A549 (cell line): ENCODE data around the gene CLCN4. TPM values are rescaled to one million over a fixed set of nuclear protein-coding genes. Genes with fewer than 3 reads are reported as not detected.

Experiments
- ATAC-seq, 2 experiments: fragments of 200-7000 bp in 1 of 2; fragments of >200 bp in 1 of 2; cut with Nextera tagmentation in 1 of 2; cut with Tn5 transposase in 1 of 2; 3 replicates each; pipeline versions ENCODE4 v1.8.0 to v1.9.1; 2018 to 2020; ENCODE audit warnings: mild to moderate bottlenecking in 1 of 2, moderate library complexity in 1 of 2
- CTCF ChIA-PET: fragments of 300-600 bp; sonication (Branson Sonifier 250); formaldehyde crosslinking; extraction: SDS; loops from one replicate; lab custom pipeline; 2021; ENCODE audit warnings: antibody characterized with exemption, inconsistent platforms; lab: Yijun Ruan, JAX
- POLR2A ChIA-PET: fragments of 350-600 bp; formaldehyde crosslinking; extraction: SDS; loops from one replicate; lab custom pipeline; 2021; ENCODE audit warnings: antibody characterized with exemption, inconsistent platforms; lab: Yijun Ruan, JAX
- DNase-seq, 2 experiments: peaks; one replicate each; pipeline versions ENCODE4 v3.0.0 to v3.0.0-alpha.2; 2011 to 2016; ENCODE audit warnings: low read depth in 1 of 2, low spot score in 1 of 2
- FAIRE-seq: peaks from 2 replicates; lab custom pipeline; 2011; peaks lifted over from hg19 to GRCh38; lab: Jason Lieb, UNC
- H3K27ac ChIP-seq, 2 experiments: fragments of >200 bp; sonication (Bioruptor Twin); formaldehyde crosslinking; 3 replicates each; pipeline ENCODE4 v1.5.1; 2016 to 2017
- H3K4me1 ChIP-seq: fragments of >200 bp; sonication (Bioruptor Twin); formaldehyde crosslinking; 3 replicates; pipeline ENCODE4 v1.6.1; 2016
- H3K4me2 ChIP-seq: fragments of >200 bp; sonication (Bioruptor Twin); formaldehyde crosslinking; 3 replicates; pipeline ENCODE4 v1.6.1; 2016
- H3K4me3 ChIP-seq: fragments of >200 bp; sonication (Bioruptor Twin); formaldehyde crosslinking; 3 replicates; pipeline ENCODE4 v1.5.1; 2016
- H3K9me3 ChIP-seq: fragments of >200 bp; sonication (Bioruptor Twin); formaldehyde crosslinking; 3 replicates; pipeline ENCODE4 v1.6.1; 2016
- CBX8 ChIP-seq: fragments of 200-600 bp; sonication (generic); IDR thresholded peaks from 2 replicates; pipeline ENCODE4 v1.6.1; 2016
- FOSL2 ChIP-seq, 2 experiments: fragments of 450-650 bp in 1 of 2; fragments of >200 bp in 1 of 2; sonication (Bioruptor Twin) in 1 of 2; formaldehyde crosslinking; IDR thresholded peaks; 2 replicates each; pipeline versions ENCODE4 v1.5.0 to v1.6.1; 2016 to 2020; ENCODE audit warnings: mild to moderate bottlenecking in 1 of 2, moderate library complexity in 1 of 2
- HOXA7 ChIP-seq: fragments of 250-450 bp; sonication (Bioruptor Pico); IDR thresholded peaks from 2 replicates; pipeline ENCODE4 v1.5.0; 2020; ENCODE audit warnings: mild to moderate bottlenecking, moderate library complexity
- HOXB5 ChIP-seq: fragments of 250-450 bp; sonication (Bioruptor Pico); IDR thresholded peaks from 2 replicates; pipeline ENCODE4 v1.5.0; 2020; ENCODE audit warnings: mild to moderate bottlenecking, moderate library complexity
- JUN ChIP-seq, 2 experiments: fragments of >200 bp; sonication (Bioruptor Twin); formaldehyde crosslinking; IDR thresholded peaks; 2 replicates in 1 of 2; 3 replicates in 1 of 2; pipeline ENCODE4 v1.6.1; 2016 to 2017
- JUNB ChIP-seq: fragments of >200 bp; sonication (Bioruptor Twin); formaldehyde crosslinking; IDR thresholded peaks from 2 replicates; pipeline ENCODE4 v1.6.1; 2016
- KDM5A ChIP-seq: fragments of 200-600 bp; sonication (generic); IDR thresholded peaks from 2 replicates; pipeline ENCODE4 v1.6.1; 2016; ENCODE audit warnings: antibody characterized with exemption, mild to moderate bottlenecking
- MAZ ChIP-seq: fragments of 150-350 bp; IDR thresholded peaks from 2 replicates; pipeline ENCODE4 v1.6.1; 2014; ENCODE audit warnings: antibody characterized with exemption, low read depth, low read length, borderline replicate concordance
- NFE2L2 ChIP-seq: fragments of 150-350 bp; conservative IDR thresholded peaks from 2 replicates; pipeline ENCODE4 v1.6.1; 2014; ENCODE audit warnings: low read length
- PHF8 ChIP-seq: fragments of 200-600 bp; sonication (generic); IDR thresholded peaks from 2 replicates; pipeline ENCODE4 v1.6.1; 2016; ENCODE audit warnings: low read depth, mild to moderate bottlenecking, antibody characterized with exemption, moderate library complexity, borderline replicate concordance
- POLR2AphosphoS2 ChIP-seq: conservative IDR thresholded peaks from 2 replicates; pipeline ENCODE4 v1.6.1; 2012; ENCODE audit warnings: low read length, improper control_type of control experiment, inconsistent platforms
- RCOR1 ChIP-seq: fragments of 150-350 bp; IDR thresholded peaks from 2 replicates; pipeline ENCODE4 v1.6.1; 2014; ENCODE audit warnings: antibody characterized with exemption, low read length, low read depth
- SMC3 ChIP-seq: fragments of >200 bp; sonication (Bioruptor Twin); formaldehyde crosslinking; IDR thresholded peaks from 3 replicates; pipeline ENCODE4 v1.6.1; 2018; ENCODE audit warnings: inconsistent platforms
- TFCP2L1 ChIP-seq: fragments of 250-450 bp; sonication (Bioruptor Pico); IDR thresholded peaks from 2 replicates; pipeline ENCODE4 v1.5.0; 2021; ENCODE audit warnings: mild to moderate bottlenecking
- WGBS: methylation state at CpG from one replicate; pipeline ENCODE4 v1.1.6; 2017; ENCODE audit errors: missing lambda C conversion rate; 5-methylcytosine and 5-hydroxymethylcytosine counted together
- polyA plus RNA-seq, 4 experiments: library from polyadenylated mRNA; depleted of rRNA in 3 of 4; stranded (reverse); fragments of >200 nt; fragmentation: RNase III in 1 of 4; extraction: RNeasy Plus Mini Kit Qiagen cat#74134 plus additional on column Dnase treatment in 1 of 4; gene quantifications; 2 replicates in 3 of 4; 3 replicates in 1 of 4; pipeline ENCODE4 v1.2.3, GENCODE V29; 2011 to 2017
- TF ChIP-seq, protein P1 (sequence below): IDR thresholded peaks from 2 replicates; pipeline ENCODE4 v1.6.1; 2012
- TF ChIP-seq, protein P2 (sequence below): IDR thresholded peaks from 2 replicates; pipeline ENCODE4 v1.6.1; 2012; ENCODE audit warnings: low read depth, borderline replicate concordance
- TF ChIP-seq, protein P3 (sequence below): fragments of 250-450 bp; sonication (Bioruptor Pico); IDR thresholded peaks from 2 replicates; pipeline ENCODE4 v1.5.0; 2020; ENCODE audit warnings: low read depth, mild to moderate bottlenecking, moderate library complexity
- TF ChIP-seq, protein P4 (sequence below): fragments of >200 bp; sonication (Bioruptor Twin); formaldehyde crosslinking; IDR thresholded peaks from 3 replicates; pipeline ENCODE4 v1.6.1; 2016
- TF ChIP-seq, protein P5 (sequence below): fragments of >200 bp; sonication (Bioruptor Twin); formaldehyde crosslinking; IDR thresholded peaks from 2 replicates; pipeline ENCODE4 v1.6.1; 2016
- TF ChIP-seq, protein P6 (sequence below): fragments of 150-350 bp; IDR thresholded peaks from 2 replicates; pipeline ENCODE4 v1.6.1; 2014; ENCODE audit warnings: low read depth, mild to moderate bottlenecking, low read length
- TF ChIP-seq, protein P7 (sequence below): fragments of 250-450 bp; sonication (Bioruptor Pico); IDR thresholded peaks from 2 replicates; pipeline ENCODE4 v1.5.0; 2021; ENCODE audit warnings: mild to moderate bottlenecking, moderate library complexity, borderline replicate concordance

CLCN4 gene
- polyA plus RNA-seq, 2 of the 4 experiments (the other 2 are of a cell fraction): 2.8 to 4.7 TPM

DNA sequence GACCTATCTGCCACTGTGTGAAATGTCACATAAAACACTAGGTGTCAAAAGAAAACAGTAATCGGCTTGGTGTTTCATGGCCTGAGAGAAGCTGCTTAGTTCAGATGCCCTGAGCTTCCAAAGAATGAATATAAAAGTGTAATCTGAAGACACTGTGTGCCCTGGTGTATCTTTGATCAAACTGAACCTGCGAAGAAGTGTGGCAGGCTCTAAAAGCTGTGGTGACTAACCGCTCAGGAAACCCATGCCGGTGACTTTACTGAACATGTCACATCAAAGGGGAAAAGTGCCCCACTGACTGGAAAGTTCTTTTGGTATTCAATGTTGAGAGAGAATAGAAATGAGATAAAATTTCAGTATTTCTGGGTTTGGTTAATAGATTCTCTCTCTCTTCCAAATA is 89.1 kb downstream of the CLCN4 start:
- Histone ChIP-seq H3K4me1 (peaks cover 3% of the 10 kb centered on the region; the same call in 1 of the 3 replicates), H3K27ac (no peak overlapping the region), H3K4me3 (no peak overlapping the region), H3K9me3 (no peaks in the 10 kb centered on the region), H3K4me2 (no peak overlapping the region)
- POLR2A ChIA-PET: no interaction called here
- CTCF ChIA-PET: interaction anchor here (1.1 to 1.5 kb wide), 3 partner anchors 9 to 390 kb away, joined by 3 to 4 read pairs (median 3); no protein-coding TSS in a partner anchor
- TF ChIP-seq, protein P1, sequence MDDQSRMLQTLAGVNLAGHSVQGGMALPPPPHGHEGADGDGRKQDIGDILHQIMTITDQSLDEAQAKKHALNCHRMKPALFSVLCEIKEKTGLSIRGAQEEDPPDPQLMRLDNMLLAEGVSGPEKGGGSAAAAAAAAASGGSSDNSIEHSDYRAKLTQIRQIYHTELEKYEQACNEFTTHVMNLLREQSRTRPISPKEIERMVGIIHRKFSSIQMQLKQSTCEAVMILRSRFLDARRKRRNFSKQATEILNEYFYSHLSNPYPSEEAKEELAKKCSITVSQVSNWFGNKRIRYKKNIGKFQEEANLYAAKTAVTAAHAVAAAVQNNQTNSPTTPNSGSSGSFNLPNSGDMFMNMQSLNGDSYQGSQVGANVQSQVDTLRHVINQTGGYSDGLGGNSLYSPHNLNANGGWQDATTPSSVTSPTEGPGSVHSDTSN: no peak
- TF ChIP-seq POLR2AphosphoS2: no peak
- no peak for TF ChIP-seq NFE2L2
- TF ChIP-seq, protein P2, sequence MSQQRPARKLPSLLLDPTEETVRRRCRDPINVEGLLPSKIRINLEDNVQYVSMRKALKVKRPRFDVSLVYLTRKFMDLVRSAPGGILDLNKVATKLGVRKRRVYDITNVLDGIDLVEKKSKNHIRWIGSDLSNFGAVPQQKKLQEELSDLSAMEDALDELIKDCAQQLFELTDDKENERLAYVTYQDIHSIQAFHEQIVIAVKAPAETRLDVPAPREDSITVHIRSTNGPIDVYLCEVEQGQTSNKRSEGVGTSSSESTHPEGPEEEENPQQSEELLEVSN: no peak
- DNase-seq (no peak), FAIRE-seq (no peak), ATAC-seq (no peak)
- WGBS: 81% methylated on average over 4 of the region's 4 CpGs

DNA sequence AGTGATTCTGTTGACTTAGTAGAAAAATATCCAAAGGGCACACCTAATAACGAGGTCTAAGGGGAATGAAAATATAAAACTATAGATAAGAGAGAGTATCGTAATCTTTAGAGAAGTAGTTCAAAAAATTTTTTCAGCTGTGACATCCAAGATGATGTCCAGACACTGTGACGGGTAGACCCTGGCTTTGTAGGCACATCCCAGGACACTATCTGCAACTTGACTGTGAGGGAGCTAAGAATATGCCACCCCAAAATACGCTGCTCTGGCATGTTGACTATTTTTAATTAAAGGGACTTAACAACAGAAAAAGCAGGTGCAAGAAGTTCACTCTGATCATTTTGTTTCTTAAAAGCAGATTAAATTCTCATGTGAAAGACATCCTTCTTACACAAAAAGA is 89.5 kb downstream of the CLCN4 start:
- ATAC-seq: no peak
- no peak for TF ChIP-seq MAZ
- TF ChIP-seq, protein P3, sequence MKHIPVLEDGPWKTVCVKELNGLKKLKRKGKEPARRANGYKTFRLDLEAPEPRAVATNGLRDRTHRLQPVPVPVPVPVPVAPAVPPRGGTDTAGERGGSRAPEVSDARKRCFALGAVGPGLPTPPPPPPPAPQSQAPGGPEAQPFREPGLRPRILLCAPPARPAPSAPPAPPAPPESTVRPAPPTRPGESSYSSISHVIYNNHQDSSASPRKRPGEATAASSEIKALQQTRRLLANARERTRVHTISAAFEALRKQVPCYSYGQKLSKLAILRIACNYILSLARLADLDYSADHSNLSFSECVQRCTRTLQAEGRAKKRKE (CRISPR knock-in tag): no peak
- no peak for TF ChIP-seq JUNB
- no peak for TF ChIP-seq CBX8
- no peak for TF ChIP-seq HOXB5 (CRISPR knock-in tag)
- TF ChIP-seq, protein P4, sequence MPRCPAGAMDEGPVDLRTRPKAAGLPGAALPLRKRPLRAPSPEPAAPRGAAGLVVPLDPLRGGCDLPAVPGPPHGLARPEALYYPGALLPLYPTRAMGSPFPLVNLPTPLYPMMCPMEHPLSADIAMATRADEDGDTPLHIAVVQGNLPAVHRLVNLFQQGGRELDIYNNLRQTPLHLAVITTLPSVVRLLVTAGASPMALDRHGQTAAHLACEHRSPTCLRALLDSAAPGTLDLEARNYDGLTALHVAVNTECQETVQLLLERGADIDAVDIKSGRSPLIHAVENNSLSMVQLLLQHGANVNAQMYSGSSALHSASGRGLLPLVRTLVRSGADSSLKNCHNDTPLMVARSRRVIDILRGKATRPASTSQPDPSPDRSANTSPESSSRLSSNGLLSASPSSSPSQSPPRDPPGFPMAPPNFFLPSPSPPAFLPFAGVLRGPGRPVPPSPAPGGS: no peak
- TF ChIP-seq HOXA7 (CRISPR knock-in tag): no peak
- no peak for TF ChIP-seq SMC3
- TF ChIP-seq KDM5A: no peak
- H3K4me3 ChIP-seq: no peak overlapping the region
- H3K27ac ChIP-seq: no peak overlapping the region
- H3K9me3 ChIP-seq: no peaks in the 10 kb centered on the region
- H3K4me2 ChIP-seq: no peak overlapping the region
- no peak for FAIRE-seq
- DNase-seq: no peak
- WGBS: 66% methylated on average over 4 of the region's 4 CpGs
- ChIA-PET POLR2A (no interaction called here), CTCF (interaction anchor here (1.5 kb wide), 1 partner anchor 390 kb away, joined by 3 read pairs; no protein-coding TSS in a partner anchor)
- no peaks in the 10 kb centered on the region for H3K4me1 ChIP-seq

DNA sequence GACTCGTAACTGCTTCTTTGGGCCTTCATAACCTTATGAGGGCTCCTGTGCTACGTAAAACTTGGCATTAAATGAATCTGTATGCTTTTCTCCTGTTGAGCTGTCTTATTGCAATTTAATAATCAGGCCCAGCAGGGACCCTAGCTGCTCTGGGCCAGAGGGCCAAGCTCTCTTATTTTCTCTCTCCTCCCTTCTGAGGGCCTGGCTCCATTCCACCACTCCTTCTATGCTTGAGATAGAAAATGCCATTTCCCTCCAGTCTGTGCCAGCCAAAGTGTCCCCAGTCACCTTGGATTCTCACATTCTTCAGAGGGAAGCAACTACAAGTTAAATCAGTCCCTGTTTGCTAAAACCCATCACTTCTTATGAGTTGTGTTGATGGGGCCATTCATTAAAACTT is 90.1 kb downstream of the CLCN4 start:
- no peaks in the 10 kb centered on the region for H3K9me3 ChIP-seq
- POLR2A ChIA-PET: no interaction called here
- H3K4me2 ChIP-seq: no peak overlapping the region
- WGBS: 80% methylated on average over 2 of the region's 2 CpGs
- CTCF ChIA-PET: interaction anchor here (0.9 to 1.5 kb wide), 2 partner anchors 336 to 389 kb away, joined by 3 read pairs; no protein-coding TSS in a partner anchor
- no peaks in the 10 kb centered on the region for H3K4me1 ChIP-seq
- TF ChIP-seq, protein P5, sequence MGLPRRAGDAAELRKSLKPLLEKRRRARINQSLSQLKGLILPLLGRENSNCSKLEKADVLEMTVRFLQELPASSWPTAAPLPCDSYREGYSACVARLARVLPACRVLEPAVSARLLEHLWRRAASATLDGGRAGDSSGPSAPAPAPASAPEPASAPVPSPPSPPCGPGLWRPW: no peak
- no peak for TF ChIP-seq RCOR1
- no peak for TF ChIP-seq TFCP2L1 (CRISPR knock-in tag)
- no peak for TF ChIP-seq JUN (IDR thresholded peaks at IDR 0.05)
- TF ChIP-seq, protein P6, sequence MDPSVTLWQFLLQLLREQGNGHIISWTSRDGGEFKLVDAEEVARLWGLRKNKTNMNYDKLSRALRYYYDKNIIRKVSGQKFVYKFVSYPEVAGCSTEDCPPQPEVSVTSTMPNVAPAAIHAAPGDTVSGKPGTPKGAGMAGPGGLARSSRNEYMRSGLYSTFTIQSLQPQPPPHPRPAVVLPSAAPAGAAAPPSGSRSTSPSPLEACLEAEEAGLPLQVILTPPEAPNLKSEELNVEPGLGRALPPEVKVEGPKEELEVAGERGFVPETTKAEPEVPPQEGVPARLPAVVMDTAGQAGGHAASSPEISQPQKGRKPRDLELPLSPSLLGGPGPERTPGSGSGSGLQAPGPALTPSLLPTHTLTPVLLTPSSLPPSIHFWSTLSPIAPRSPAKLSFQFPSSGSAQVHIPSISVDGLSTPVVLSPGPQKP: no peak
- TF ChIP-seq MAZ: no peak
- no peak for TF ChIP-seq HOXB5 (CRISPR knock-in tag)
- no peak for TF ChIP-seq PHF8
- TF ChIP-seq, protein P1: no peak
- no peak for TF ChIP-seq HOXA7 (CRISPR knock-in tag)
- TF ChIP-seq FOSL2 (IDR thresholded peaks at IDR 0.05): no peak
- no peak for TF ChIP-seq FOSL2 (CRISPR knock-in tag; IDR thresholded peaks at IDR 0.05)
- TF ChIP-seq JUNB: no peak
- TF ChIP-seq, protein P7, sequence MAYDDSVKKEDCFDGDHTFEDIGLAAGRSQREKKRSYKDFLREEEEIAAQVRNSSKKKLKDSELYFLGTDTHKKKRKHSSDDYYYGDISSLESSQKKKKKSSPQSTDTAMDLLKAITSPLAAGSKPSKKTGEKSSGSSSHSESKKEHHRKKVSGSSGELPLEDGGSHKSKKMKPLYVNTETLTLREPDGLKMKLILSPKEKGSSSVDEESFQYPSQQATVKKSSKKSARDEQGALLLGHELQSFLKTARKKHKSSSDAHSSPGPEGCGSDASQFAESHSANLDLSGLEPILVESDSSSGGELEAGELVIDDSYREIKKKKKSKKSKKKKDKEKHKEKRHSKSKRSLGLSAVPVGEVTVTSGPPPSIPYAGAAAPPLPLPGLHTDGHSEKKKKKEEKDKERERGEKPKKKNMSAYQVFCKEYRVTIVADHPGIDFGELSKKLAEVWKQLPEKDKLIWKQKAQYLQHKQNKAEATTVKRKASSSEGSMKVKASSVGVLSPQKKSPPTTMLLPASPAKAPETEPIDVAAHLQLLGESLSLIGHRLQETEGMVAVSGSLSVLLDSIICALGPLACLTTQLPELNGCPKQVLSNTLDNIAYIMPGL (CRISPR knock-in tag): no peak
- TF ChIP-seq, all 56 proteins: peak for 0
- H3K4me3 ChIP-seq: no peak overlapping the region
- H3K27ac ChIP-seq: no peak overlapping the region
- ATAC-seq: no peak
- no peak for FAIRE-seq
- no peak for DNase-seq
